ENCODE measurements around the gene GUCY1B1.

DNA sequence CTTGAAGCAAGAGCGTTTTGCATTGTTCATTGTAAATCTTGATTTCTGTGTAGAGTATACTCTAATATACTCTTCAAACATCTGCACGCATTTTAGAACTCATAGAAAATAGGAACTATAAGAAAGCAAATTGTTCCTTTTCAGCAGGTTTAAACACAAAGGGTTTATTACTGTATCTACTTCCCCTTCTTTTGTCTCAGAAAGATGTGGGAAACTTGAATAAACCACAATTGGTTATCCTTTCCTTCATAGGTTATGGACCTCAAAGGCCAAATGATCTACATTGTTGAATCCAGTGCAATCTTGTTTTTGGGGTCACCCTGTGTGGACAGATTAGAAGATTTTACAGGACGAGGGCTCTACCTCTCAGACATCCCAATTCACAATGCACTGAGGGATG lies 46.0 kb upstream of the GUCY1B1 start:
- TF ChIP-seq, protein P1, sequence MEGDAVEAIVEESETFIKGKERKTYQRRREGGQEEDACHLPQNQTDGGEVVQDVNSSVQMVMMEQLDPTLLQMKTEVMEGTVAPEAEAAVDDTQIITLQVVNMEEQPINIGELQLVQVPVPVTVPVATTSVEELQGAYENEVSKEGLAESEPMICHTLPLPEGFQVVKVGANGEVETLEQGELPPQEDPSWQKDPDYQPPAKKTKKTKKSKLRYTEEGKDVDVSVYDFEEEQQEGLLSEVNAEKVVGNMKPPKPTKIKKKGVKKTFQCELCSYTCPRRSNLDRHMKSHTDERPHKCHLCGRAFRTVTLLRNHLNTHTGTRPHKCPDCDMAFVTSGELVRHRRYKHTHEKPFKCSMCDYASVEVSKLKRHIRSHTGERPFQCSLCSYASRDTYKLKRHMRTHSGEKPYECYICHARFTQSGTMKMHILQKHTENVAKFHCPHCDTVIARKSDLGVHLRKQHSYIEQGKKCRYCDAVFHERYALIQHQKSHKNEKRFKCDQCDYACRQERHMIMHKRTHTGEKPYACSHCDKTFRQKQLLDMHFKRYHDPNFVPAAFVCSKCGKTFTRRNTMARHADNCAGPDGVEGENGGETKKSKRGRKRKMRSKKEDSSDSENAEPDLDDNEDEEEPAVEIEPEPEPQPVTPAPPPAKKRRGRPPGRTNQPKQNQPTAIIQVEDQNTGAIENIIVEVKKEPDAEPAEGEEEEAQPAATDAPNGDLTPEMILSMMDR (IDR thresholded peaks at IDR 0.05; ENCODE audit: borderline replicate concordance, extremely low read depth, low read length, poor library complexity, severe bottlenecking): no peak
- TF ChIP-seq EZH2 (IDR thresholded peaks at IDR 0.05; ENCODE audit: borderline replicate concordance, low read depth, low read length, severe bottlenecking): no peak
